ENCODE results near the gene P3H2. TPM values are rescaled to one million over a fixed set of nuclear protein-coding genes. Genes with fewer than 3 reads are reported as not detected.
A peak's percentile ranks its signal among the peaks of the same experiment; 100 is the strongest.

The P3H2 gene
- total and polyA plus RNA-seq, 2 of the 4 experiments (the other 2 are of a cell fraction) = 54.7 to 64.3 TPM

GRCh38 chr3:189982321-189982945 is 138.3 kb downstream of the P3H2 start:
- Histone ChIP-seq H2AFZ (replicated peaks; ENCODE audit: low read length, poor library complexity) (no peak overlapping the region), H3K56ac (ENCODE audit: extremely low read depth, insufficient read depth, low read length) (no peak overlapping the region), H3K4me3 (ENCODE audit: insufficient read depth, low read depth, low read length) (no peak overlapping the region), H3K14ac (replicated peaks; ENCODE audit: low read depth, low read length) (peak overlapping the region; percentile 63), H4K20me1 (ENCODE audit: insufficient read depth, low read length) (no peaks in the 10 kb centered on the region), H3K18ac (ENCODE audit: low read depth, low read length) (peak overlapping the region; percentile 4; the same call in 1 of the 2 replicates), H3K23ac (ENCODE audit: low read depth, low read length) (peak overlapping the region; percentile 48; the same call in 1 of the 2 replicates), H3K4me1 (ENCODE audit: control insufficient read depth, insufficient read depth, low read length) (peaks cover 6% of the 10 kb centered on the region; the same call in 1 of the 2 replicates), H2BK5ac (ENCODE audit: low read depth, low read length, poor library complexity, severe bottlenecking) (peak overlapping the region; percentile 59), H4K8ac (ENCODE audit: low read depth in 2 of 2, low read length in 2 of 2) (no peak overlapping the region), H2BK15ac (ENCODE audit: low read depth, low read length) (peak overlapping the region; percentile 83; the same call in 2 of the 3 replicates), H4K91ac (ENCODE audit: insufficient read depth, low read depth, low read length) (peak overlapping the region; percentile 28; the same call in 1 of the 2 replicates), H2BK20ac (ENCODE audit: low read depth, low read length) (peak overlapping the region; percentile 68; the same call in 1 of the 2 replicates), H2BK120ac (ENCODE audit: low read depth, low read length) (peak overlapping the region; percentile 39), H2AK5ac (ENCODE audit: low read depth, low read length) (peak overlapping the region; percentile 17; the same call in 1 of the 2 replicates), H3K79me1 (ENCODE audit: low read depth in 1 of 2, low read length in 2 of 2) (peaks cover 0 to 14% of the 10 kb centered on the region in 2 experiments; a peak in 2 of 4 replicates), H3K4ac (ENCODE audit: low read depth, low read length) (peak overlapping the region; percentile 8; the same call in 1 of the 2 replicates), H4K5ac (ENCODE audit: low read depth, low read length) (no peak overlapping the region; the same call in 1 of the 2 replicates), H3K9me3 (ENCODE audit: control insufficient read depth, insufficient read depth, low read length) (no peaks in the 10 kb centered on the region), H3K27ac (ENCODE audit: insufficient read depth, low read length) (no peak overlapping the region), H3K27me3 (ENCODE audit: control insufficient read depth, insufficient read depth, low read length) (no peaks in the 10 kb centered on the region), H3K9ac (ENCODE audit: low read depth, low read length) (no peak overlapping the region; the same call in 1 of the 2 replicates), H3K4me2 (ENCODE audit: low read depth, low read length) (no peak overlapping the region), H3K9me1 (ENCODE audit: insufficient read depth, low read length) (peaks cover 9% of the 10 kb centered on the region), H3K36me3 (ENCODE audit: control insufficient read depth, insufficient read depth, low read length) (peaks cover 2% of the 10 kb centered on the region; the same call in 1 of the 2 replicates), H2AK9ac (replicated peaks; ENCODE audit: low read depth, low read length, poor library complexity) (no peak overlapping the region)
- TF ChIP-seq RCOR1 (IDR thresholded peaks at IDR 0.05; ENCODE audit: insufficient replicate concordance, low read length) = no peak
- no peak for TF ChIP-seq MAZ (IDR thresholded peaks at IDR 0.05; ENCODE audit: borderline replicate concordance, low read depth, low read length)
- TF ChIP-seq RAD21 (IDR thresholded peaks at IDR 0.05; ENCODE audit: low read length) = no peak
- ChIA-PET POLR2A (ENCODE audit: unreplicated experiment) (no interaction called here), CTCF (interaction anchor here (0.7 kb wide), 1 partner anchor 15 kb away, joined by 3 read pairs; no protein-coding TSS in a partner anchor)
- dilution Hi-C loops (cut with HindIII; ENCODE audit: low sequenced_read_pairs, unreplicated experiment) (no loop called here), intact Hi-C loops (cut with micrococcal nuclease) (no loop called here), in situ Hi-C loops (cut with MboI; ENCODE audit: low sequenced_read_pairs) (no loop called here)
- ATAC-seq (ENCODE audit: low read depth) (no peak), DNase-seq (peak; percentile 29)
- 100% methylated on average over 4 of the region's 5 CpGs; no CpG with 5 or more reads in 1 of the 2 experiments for WGBS, 2 experiments (ENCODE audit: extremely low coverage in 2 of 2, insufficient read length in 1 of 2)
- BruUV-seq (replicated peaks) = no TSS peak

Data from IMR-90 (cell line).